DND-41 (cell line): ENCODE data around the gene AIF1.

Experiments used
- CTCF ChIP-seq: IDR thresholded peaks from 2 replicates; pipeline ENCODE4 v1.5.1; 2012; ENCODE audit warnings: borderline replicate concordance, low read length, moderate library complexity, mild to moderate bottlenecking; ENCODE audit not compliant: poor library complexity, severe bottlenecking; ENCODE audit errors: extremely low read depth
- EZH2 ChIP-seq: IDR thresholded peaks from 3 replicates; pipeline ENCODE4 v1.6.1; 2012; ENCODE audit warnings: borderline replicate concordance, low read depth, mild to moderate bottlenecking, moderate library complexity, low read length, inconsistent platforms; ENCODE audit not compliant: severe bottlenecking

- TF ChIP-seq CTCF (no peak), EZH2 (no peak)
These were observed 5.7 kb downstream of the AIF1 start, which contains the start of gene PRRC2A for GRCh38 chr6:31620586-31621319.
